ENCODE results near the gene ORAI3. TPM values are rescaled to one million over a fixed set of nuclear protein-coding genes. Genes with fewer than 3 reads are reported as not detected.

The ORAI3 gene
- total RNA-seq, 1 donor from 2014 or later, result 9.5 TPM

GRCh38 chr16:30958175-30959079 lies 9.6 kb downstream of the ORAI3 start:
- intact Hi-C loops (cut with DNase I), result loop anchor here (5.0 to 10.0 kb wide), 3 partner anchors 114 to 916 kb away; partner anchors contain the start of genes ARMC5, ZNF267, ZNF646 and ZNF668
- DNase-seq (ENCODE audit: low spot score), result no peak

- intact Hi-C loops (cut with DNase I), result no loop called here
- no peak for DNase-seq (ENCODE audit: low spot score)
Observed at GRCh38 chr16:30961384-30961783, 12.5 kb downstream of the ORAI3 start.

GRCh38 chr16:30963925-30964511 lies 15.2 kb downstream of the ORAI3 start:
- intact Hi-C loops (cut with DNase I), result no loop called here
- no peak for DNase-seq (ENCODE audit: low spot score)

DNA sequence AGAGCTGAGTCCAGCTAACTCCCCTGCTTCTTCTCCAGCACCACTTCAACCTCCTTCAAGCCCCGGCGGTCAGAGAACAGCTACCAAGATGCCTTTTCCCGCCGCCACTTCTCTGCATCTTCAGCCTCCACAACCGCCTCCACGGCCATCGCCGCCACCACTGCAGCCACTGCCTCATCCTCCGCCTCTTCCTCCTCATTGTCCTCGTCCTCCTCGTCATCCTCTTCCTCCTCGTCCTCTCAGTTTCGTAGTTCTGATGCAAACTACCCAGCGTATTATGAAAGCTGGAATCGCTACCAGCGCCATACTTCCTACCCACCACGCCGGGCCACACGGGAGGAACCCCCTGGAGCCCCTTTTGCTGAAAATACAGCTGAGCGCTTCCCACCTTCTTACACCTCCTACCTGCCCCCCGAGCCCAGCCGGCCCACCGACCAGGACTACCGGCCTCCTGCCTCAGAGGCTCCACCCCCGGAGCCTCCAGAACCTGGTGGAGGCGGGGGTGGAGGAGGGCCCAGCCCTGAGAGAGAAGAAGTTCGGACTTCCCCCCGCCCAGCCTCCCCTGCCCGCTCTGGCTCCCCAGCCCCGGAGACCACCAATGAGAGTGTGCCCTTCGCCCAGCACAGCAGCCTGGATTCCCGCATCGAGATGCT lies 15.8 kb downstream of the ORAI3 start:
- DNase-seq (ENCODE audit: low spot score), result no peak
- intact Hi-C loops (cut with DNase I), result no loop called here

GRCh38 chr16:30965436-30965835 lies 16.6 kb downstream of the ORAI3 start:
- intact Hi-C loops (cut with DNase I), result no loop called here
- no peak for DNase-seq (ENCODE audit: low spot score)

GRCh38 chr16:30966033-30966619 lies 17.3 kb downstream of the ORAI3 start:
- DNase-seq (ENCODE audit: low spot score), result no peak
- intact Hi-C loops (cut with DNase I), result no loop called here

- no peak for DNase-seq (ENCODE audit: low spot score)
- intact Hi-C loops (cut with DNase I), result no loop called here
Observed at GRCh38 chr16:30967795-30968194, 18.9 kb downstream of the ORAI3 start.

- intact Hi-C loops (cut with DNase I), result no loop called here
- DNase-seq (ENCODE audit: low spot score), result no peak
Observed at GRCh38 chr16:30969246-30969842, 20.5 kb downstream of the ORAI3 start.

DNA sequence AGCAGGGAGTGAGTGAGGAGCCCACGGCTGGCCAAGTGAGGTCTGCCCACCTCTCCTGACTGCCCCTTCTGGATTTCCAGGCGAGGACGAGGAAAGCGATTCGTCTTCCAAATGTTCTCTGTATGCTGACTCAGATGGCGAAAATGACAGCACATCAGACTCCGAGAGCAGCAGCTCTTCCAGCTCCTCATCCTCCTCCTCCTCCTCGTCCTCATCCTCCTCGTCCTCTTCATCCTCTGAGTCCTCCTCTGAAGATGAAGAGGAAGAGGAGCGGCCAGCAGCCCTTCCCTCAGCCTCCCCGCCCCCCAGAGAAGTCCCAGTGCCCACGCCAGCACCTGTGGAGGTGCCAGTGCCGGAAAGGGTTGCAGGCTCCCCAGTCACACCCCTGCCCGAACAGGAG lies 22.4 kb downstream of the ORAI3 start:
- intact Hi-C loops (cut with DNase I), result no loop called here
- no peak for DNase-seq (ENCODE audit: low spot score)

- DNase-seq (ENCODE audit: low spot score), result no peak
- intact Hi-C loops (cut with DNase I), result no loop called here
Observed at GRCh38 chr16:30972872-30973271, 24.0 kb downstream of the ORAI3 start.

GRCh38 chr16:30974348-30974747 lies 25.5 kb downstream of the ORAI3 start:
- intact Hi-C loops (cut with DNase I), result no loop called here
- DNase-seq (ENCODE audit: low spot score), result no peak

DNA sequence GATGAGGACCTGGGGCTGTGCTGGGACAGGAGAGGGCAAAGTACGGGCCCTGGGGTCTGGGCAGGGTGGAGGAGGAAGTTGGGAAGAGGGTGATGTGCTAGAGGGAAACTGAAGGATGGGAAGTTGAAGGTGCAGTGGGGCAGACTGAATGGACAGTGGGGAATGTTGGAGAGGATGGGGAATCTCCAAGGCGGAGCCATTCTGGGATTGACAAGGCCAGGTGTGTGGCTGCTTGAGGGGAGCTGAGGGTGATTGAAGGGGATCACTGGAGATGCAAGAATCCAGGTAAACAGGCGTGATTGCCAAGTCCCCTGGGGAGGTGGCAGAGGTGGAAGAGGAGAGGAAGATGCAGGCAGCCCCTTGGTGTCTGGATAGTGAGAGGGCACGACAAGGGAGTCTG lies 27.6 kb downstream of the ORAI3 start:
- DNase-seq (ENCODE audit: low spot score), result no peak
- intact Hi-C loops (cut with DNase I), result no loop called here

GRCh38 chr16:30977502-30977901 lies 28.6 kb downstream of the ORAI3 start:
- no peak for DNase-seq (ENCODE audit: low spot score)
- intact Hi-C loops (cut with DNase I), result no loop called here

GRCh38 chr16:30979170-30980022 lies 30.5 kb downstream of the ORAI3 start:
- no peak for DNase-seq (ENCODE audit: low spot score)
- intact Hi-C loops (cut with DNase I), result loop anchor here (5.0 kb wide), 1 partner anchor 478 kb away; the partner anchor contains the start of gene ARMC5

GRCh38 chr16:30980023-30980371 lies 31.1 kb downstream of the ORAI3 start:
- intact Hi-C loops (cut with DNase I), result loop anchor here (5.0 kb wide), 1 partner anchor 477 kb away; the partner anchor contains the start of gene ARMC5
- DNase-seq (ENCODE audit: low spot score), result no peak

DNA sequence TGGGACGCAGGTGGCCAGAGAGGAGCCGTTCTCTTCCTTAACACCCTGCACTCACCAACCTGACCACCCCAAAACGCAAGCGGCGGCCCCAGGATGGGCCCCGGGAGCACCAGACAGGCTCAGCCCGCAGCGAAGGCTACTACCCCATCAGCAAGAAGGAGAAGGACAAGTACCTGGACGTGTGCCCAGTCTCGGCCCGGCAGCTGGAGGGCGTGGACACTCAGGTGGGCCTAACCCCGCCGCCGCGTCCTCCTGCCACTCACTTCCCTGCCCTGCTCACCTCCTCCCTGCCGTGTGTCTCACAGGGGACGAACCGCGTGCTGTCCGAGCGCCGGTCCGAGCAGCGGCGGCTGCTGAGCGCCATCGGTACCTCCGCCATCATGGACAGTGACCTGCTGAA lies 31.6 kb downstream of the ORAI3 start:
- DNase-seq (ENCODE audit: low spot score), result no peak
- intact Hi-C loops (cut with DNase I), result loop anchor here (5.0 kb wide), 1 partner anchor 477 kb away; the partner anchor contains the start of gene ARMC5

DNA sequence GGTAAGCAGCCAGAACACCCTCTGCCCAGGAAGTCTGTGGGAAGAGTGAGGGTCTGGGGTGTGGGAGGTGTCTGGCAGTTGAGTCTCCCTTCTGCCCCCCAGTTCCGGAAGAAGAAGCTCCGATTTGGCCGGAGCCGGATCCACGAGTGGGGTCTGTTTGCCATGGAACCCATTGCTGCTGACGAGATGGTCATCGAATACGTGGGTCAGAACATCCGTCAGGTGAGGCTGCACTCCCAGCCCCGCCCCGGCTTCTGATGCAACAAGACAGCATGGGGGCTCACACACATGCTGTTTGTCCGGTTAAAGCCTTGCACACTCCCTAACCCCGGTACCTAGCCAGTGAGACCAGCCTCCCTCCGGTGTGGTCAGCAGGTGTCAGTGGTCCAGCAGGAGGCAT lies 32.1 kb downstream of the ORAI3 start:
- intact Hi-C loops (cut with DNase I), result loop anchor here (5.0 kb wide), 1 partner anchor 476 kb away; the partner anchor contains the start of gene ARMC5

DNA sequence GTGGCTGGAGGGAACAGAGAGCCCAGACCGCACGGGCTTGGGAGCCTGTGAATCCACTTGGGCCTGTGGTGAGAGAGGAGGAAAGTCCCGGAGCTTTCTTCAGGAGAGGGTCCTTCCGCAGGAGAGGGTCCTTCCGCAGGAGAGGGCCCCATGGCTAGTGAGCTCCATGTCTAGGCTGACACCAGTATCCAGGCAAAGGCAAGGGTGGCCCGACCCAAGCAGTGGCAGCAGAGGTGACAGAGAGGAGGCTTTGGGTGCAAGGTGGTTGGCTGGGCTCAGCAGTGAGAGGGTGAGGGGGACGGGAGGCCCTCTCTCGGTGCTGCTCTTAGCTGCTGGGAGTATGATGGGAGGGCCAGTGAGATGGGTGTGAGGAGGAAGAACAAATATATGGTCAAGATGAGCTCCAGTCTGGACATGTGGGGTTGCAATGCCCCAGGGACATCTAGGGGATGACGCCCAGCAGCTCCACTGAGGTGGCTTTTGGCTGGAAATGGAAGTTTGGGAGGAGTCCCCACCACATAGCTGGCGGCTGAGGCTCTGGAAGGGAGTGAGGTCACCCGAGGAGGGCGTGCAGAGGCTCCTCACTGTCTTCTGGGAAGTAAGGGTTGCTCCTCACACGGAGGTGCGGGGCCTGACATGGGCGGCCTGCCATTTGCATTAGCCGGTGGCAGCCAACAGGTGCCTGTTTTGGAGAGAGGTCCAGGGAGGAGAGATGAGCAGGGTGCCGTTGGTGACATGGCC lies 33.9 kb downstream of the ORAI3 start:
- no peak for DNase-seq (ENCODE audit: low spot score)

More for the DNA sequence above, 32.1 kb downstream of the ORAI3 start:
- DNase-seq (ENCODE audit: low spot score), result no peak

More for the DNA sequence above, 33.9 kb downstream of the ORAI3 start:
- intact Hi-C loops (cut with DNase I), result loop anchor here (5.0 kb wide), 1 partner anchor 475 kb away; the partner anchor contains the start of gene ARMC5

All from cardiac septum (tissue), 1 donor.